ENCODE results near the gene CD163L1.
A peak's percentile ranks its signal among the peaks of the same experiment; 100 is the strongest.
"Not testable (repeated sequence)": the region's sequence is repeated elsewhere in the genome, so short reads cannot be mapped to it uniquely, and the experiment has no call there.

CD163L1 gene

GRCh38 chr12:7403466-7403865 is 40.5 kb downstream of the CD163L1 start:
- peak; percentile 27 for DNase-seq

DNA sequence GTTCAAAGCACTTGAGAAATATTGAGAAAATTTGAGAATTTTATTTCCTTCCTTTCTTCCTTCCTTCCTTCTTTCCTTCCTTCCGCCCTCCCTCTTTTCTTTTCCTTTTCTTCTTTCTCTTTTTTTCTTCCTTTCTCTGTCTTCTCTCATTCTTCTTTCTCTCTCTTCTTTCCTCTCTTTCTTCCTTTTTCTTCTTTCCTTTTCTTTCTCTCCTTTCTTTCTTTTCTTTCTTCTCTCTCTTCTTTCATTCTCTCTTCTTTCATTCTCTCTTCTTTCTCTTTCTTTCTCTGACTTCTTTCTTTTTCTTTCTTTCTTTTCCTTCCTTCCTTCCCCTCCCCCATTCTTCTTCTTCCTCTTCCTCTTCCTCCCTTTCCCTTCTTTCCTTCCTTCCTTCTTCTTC is 44.9 kb downstream of the CD163L1 start:
- DNase-seq, result no peak

- DNase-seq, result no peak
These were observed 47.5 kb downstream of the CD163L1 start for GRCh38 chr12:7396418-7396817.

DNA sequence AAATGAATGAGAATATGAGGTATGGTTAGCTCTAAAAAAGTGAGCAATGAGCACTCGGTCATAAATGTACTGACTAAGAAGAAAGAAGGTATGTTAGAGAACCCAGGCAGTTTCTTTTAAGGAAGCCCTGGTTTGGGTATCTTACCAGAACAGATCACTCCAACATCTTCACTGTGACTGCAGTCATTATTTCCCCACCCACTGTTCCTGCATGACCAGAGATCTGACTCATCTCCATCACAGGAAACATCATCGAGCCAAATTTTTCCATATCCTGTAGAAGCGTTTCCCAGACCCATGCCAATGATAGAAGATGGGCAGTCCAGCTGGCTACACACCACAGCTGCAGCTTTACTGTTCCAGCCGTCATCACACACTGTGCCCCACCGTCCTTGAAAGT is 48.0 kb downstream of the CD163L1 start:
- no peak for DNase-seq

- DNase-seq, result no peak
These were observed 56.7 kb downstream of the CD163L1 start for GRCh38 chr12:7387289-7387688.

DNA sequence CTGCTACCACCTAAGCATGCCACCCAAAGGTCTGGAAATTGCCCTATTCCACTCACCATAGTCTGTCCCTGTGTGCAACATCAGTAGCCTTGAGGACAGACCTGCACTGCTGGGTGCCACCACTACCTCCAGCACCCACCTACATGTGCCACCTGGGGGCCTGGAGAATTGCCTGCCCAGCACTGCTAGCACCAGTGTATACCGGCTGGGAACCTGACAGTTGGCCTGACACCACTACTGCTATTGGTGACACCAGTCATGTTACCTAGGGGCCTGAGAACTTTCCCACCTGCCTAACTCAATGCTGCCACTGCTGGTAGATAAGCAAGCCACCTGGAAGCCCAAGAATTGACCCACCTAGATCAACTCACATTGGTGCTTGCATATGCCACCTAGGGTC is 60.8 kb downstream of the CD163L1 start:
- DNase-seq, result no peak

DNA sequence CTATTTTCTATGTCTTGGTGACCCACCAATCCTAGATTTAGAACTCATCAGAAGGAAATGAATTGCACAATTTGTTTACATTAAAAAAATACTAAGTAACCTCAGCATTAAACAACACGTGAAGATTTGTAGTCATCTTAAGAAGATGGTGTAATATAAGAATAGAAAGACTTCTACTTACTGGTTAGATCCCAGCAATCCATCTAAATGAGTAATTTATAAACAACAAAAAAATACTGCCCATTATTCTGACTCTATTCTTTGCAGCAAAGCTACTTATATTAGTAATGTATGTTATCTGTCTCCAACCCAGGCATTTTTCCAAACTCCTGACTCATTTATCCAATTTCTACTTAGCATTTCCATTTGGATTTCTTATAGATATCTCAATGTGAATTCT is 67.8 kb downstream of the CD163L1 start:
- no peak for DNase-seq

- DNase-seq, result peak; percentile 68
These were observed 68.8 kb downstream of the CD163L1 start for GRCh38 chr12:7375145-7375543.

- DNase-seq, result peak; percentile 89
These were observed 69.4 kb downstream of the CD163L1 start for GRCh38 chr12:7374423-7375144.

- DNase-seq, result no peak
These were observed 70.7 kb downstream of the CD163L1 start for GRCh38 chr12:7373226-7373625.

- peak; percentile 98 for DNase-seq
These were observed 74.7 kb downstream of the CD163L1 start for GRCh38 chr12:7369274-7369729.

GRCh38 chr12:7362734-7363133 is 81.2 kb downstream of the CD163L1 start:
- DNase-seq, result no peak

DNA sequence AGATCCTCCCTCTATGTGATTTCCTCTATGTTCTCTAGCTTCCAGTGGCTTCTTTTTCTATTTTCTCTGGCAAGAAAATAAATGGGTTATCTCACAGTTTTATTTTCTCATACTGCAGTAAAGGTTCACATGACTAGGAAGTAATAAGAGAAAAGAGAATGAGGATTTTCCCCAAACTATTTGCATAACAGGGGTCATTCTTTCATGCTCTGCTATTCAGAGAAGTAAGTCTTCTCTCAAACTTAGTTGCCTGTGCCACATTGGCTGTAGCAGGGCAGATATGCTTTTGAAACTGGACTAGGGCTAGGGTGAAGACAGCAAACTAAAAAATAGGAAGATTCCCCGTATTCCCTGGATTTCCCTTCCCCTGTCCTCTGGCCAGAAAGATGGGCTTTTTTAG is 82.7 kb downstream of the CD163L1 start:
- DNase-seq, result no peak

DNA sequence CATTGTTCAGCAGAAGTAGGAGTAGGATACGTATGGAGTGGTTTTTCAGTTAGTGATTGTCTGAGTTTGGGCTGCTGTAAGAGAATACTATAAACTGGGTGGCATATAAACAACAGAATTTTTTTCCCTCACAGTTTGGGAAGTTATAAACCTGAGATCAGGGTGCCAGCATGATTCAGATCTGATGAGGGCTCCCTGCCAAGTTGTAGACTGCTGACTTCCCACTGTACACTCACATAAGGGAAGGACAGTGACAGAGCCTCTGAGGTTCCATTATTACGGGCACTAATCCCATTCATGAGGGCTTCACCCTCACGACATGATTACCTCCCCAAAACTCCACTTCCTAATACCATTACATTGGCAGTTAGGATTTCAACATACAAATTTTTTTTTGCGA is 89.4 kb downstream of the CD163L1 start:
- DNase-seq, result no peak

DNA sequence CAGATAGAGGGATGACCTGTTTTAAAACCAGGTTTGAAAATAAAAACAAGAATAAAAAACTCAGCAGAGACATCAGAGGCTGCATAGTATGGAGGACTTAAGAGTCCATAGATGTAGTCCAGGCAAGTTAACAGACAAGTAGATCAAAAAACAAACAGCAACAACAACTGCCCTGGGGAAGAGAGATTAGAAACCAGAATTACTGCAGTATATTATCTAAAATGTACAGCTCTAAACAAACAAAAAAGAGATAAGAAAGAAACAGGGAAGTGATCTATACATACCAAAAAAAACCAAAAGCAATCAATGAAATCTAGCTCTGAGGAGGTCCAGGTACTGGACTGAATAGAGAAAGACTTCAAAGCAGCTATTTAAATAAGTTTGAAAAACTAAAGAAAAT is 91.3 kb downstream of the CD163L1 start:
- DNase-seq, result no peak

DNA sequence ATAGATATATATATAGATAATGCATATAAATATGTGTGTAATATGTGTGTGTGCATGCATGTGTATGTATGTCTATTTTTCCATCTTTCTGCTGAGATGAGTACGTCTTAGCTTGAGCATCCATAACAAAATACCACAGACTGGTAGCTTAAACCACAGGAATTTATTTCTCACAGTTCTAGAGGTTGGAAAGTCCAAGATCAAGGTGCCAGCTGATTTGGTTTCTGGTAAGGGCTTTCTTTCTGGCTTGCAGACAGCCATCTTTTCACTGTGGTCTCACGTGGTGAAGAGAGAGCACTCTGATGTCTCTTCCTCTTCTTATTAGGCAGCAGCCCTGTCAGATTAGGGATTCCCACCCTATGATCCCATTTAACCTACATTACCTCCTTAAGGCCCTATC is 92.8 kb downstream of the CD163L1 start:
- no peak for DNase-seq

DNA sequence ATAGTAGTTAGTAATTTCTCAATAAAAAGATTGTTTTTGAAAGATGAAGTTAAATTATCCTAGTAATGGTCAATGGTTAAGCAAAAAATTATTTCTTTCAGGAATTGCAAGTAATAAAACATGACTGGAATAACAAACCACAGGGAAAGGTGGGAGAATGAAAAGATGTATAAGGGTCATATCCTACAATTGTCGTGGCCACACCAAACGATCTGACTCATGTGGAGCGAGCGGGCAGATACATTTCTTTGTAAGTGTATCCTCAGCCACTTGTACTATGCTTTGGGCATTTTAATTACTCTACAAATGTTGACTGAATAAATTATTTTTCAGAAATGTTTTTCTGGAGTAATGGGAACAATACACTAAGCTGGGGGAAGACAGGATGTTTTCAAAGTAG is 94.5 kb downstream of the CD163L1 start:
- DNase-seq, result no peak

DNA sequence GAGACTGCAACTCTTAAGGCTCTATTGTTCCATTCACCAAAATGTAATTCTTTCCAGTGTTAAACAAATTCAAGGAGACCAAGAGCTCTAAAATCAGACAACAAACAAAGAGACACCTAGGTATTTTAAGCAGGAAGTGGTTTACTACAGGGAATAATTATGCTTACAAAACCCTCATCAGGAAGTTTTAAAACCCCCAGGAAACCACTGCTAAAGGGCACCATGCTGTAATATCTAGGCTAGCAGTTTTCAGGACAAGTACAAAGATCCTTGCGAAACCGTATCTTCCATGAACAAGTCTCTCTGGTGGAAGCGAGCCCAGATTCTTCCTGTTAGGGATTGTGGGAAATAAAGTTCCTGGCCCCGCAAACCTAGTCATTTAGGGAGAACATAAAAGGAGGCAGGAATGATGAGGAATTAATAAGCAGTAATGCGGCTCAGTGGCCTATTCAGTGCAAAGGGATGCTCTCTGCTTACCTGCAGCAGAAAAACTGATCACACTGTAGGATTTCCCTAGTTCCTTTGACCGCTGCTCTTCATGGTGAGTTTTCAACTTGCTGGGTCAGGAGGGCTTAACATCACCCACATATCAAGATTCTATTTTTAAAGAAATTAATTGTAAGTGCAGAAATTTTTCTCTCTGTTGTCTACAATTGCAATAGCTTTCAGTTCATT is 97.3 kb downstream of the CD163L1 start:
- no peak for DNase-seq

DNA sequence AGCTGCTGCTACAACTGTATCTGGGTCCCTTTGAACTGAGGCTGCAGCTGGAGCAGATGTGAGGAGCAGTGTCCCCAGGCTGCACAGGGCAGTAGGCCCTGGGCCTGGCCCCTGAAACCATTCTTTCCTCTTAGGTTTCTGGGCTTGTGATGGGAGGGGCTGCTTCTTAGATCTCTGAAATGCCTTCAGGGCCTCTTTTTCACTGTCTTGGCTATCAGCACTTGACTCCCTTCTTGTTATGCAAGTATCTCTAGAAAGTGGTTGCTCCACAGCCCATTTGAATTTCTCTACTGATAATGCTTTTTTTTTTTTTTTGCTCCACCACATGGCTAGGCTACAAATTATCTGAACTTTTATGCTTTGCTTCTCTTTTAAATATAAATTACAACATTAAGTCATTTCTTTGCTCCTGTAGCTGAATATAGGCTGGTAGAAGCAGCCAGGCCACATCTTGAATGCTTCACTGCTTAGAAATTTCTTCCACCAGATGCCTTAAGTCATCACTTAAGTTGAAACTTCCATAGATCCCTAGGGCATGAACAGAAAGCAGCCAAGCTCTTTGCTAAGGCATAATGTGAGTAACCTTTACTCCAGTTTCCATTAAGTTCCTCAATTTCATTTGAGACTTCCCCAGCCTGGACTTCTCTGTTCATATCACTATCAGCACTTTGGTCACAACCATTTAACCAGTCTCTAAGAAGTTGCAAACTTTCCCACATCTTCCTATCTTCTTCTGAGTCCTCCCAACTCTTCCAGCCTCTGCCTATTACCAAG is 98.9 kb downstream of the CD163L1 start:
- no peak for DNase-seq

- no peak for DNase-seq
These were observed 104.3 kb downstream of the CD163L1 start for GRCh38 chr12:7339675-7340074.

DNA sequence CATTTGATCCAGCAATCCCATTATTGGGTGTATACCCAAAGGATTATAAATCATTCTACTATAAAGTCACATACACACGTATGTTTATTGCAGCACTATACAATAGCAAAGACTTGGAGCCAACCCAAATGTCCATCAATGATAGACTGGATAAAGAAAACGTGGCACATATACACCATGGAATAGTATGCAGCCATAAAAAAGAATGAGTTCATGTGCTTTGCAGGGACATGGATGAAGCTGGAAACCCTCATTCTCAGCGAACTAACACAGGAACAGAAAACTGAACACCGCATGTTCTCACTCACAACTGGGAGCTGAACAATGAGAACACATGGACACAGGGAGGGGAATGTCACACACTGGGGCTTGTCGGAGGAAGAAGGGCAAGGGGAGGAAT is 106.2 kb downstream of the CD163L1 start:
- not testable (repeated sequence) for DNase-seq

DNA sequence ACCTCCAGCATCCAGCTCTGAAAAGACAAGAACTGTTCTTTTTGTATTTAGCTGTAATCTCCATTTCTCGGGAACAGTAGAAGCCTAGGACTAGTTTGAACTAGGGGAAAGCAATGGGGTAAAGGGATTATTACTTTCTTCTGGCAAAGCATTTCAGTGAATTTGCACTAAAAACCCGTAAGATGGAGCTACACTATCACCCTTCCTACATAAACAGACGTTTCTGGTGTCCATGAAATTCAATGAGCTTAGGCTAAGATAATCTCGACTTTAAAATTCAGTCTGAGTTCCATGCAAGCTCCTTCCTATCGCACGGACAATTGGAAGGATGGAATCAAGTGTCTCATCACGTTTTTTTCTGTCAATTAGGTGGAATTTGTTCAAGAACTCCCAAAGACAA is 116.0 kb downstream of the CD163L1 start:
- peak; percentile 30 for DNase-seq

- no peak for DNase-seq
These were observed 119.8 kb downstream of the CD163L1 start for GRCh38 chr12:7324176-7324575.

DNA sequence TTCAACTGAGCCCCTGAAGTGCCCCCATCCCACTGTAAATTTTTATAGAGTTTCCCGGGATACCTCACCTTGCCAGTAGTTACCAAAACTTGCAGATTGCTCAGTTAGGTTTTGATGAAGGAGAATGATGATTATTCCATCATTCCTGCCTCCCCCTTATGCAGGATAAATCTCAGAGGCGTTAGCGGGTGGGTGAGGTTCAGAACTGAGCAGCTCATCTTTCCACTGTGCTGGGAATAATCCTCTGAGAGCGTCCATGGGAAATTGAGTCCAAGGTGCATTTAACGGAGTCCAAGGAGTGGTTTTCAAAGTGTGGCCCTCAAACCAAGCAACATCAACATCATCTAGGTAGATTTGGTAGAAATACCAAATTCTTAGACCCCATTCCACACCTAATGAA is 121.4 kb downstream of the CD163L1 start:
- no peak for DNase-seq
